IPS-18c (cell line): ENCODE results near the gene ACOD1.
A peak's percentile ranks its signal among the peaks of the same experiment; 100 is the strongest.

Experiments used
- H3K4me3 ChIP-seq: 2 replicates; pipeline ENCODE4 v1.7.0; 2013; ENCODE audit warnings: low read depth, mild to moderate bottlenecking, low read length, moderate library complexity; ENCODE audit not compliant: insufficient read depth
- H3K9me3 ChIP-seq: one replicate; pipeline ENCODE4 v1.6.1; 2013; ENCODE audit warnings: mild to moderate bottlenecking, low read length, moderate library complexity; ENCODE audit not compliant: control insufficient read depth, insufficient read depth

ACOD1 gene

DNA sequence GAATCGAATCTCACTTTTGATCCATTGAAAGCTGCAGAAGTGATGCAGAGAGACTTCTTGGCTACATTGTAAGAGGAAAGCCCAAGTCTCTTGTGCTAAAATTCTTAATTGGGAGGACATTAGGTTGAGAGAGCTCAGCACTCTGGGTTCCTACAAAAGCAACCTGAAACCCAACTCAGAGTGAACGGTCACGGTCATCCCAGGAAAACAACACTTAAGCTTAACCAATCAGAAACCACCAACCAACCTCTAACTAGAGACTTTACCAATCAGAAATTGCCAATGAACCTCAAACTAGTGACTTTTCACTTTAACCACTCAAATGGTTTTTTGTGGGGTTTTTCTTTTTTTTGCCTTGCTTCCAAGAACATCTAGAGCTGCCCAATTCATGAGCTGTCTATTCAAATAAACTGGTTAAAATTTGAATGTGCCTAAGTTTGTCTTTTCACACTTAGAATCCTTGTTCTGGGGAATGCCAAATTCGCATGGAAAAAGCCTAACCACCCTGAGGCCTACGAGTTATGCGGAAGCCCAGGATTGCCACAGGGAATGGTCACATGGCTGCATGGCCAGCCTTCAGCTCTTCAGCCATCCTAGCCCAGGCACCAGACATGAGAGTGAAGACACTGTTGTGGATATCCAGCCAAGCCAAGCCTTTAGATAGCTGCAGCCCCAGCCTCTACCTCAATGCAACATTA, 25.8 kb downstream of the ACOD1 start:
- Histone ChIP-seq H3K9me3 (no peaks in the 10 kb centered on the region), H3K4me3 (no peak overlapping the region)

DNA sequence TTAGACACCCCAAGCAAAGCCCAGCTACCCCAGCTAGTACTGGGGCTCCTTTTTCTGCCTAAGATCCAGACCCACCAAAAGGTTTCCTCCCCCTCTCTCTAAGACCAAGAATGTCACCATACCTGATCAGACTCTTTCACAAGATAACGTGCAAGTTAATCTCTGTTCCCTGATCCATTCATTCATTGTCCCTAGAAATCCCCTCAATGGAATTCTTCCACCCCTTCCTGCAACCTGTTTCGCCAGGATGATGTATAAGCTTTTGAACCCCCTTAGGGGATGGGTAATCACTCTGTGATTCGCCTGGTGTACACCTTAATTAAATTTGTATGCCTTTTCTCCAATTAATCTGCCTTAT, 26.3 kb downstream of the ACOD1 start:
- Histone ChIP-seq H3K9me3 (no peaks in the 10 kb centered on the region), H3K4me3 (no peak overlapping the region)

DNA sequence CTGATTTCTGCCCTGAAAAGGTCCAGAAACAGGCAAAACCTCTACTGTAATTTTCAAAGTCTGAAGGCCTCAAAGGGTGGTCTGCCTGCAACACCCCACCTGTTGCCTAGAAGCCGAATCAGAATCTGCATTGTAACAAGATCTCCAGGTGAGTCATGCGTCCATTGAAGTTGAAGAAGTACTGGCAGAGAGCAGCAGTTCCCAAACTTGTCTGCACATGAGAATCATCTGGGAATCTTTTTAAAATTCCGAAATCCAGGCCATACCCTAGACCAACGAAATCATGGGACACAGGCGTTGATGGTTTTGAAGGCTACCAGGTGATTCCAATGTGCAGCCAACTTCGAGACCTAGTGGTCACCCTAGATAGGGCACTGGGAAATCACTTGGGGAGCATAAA, 27.6 kb downstream of the ACOD1 start:
- Histone ChIP-seq H3K9me3 (no peaks in the 10 kb centered on the region), H3K4me3 (no peak overlapping the region)

DNA sequence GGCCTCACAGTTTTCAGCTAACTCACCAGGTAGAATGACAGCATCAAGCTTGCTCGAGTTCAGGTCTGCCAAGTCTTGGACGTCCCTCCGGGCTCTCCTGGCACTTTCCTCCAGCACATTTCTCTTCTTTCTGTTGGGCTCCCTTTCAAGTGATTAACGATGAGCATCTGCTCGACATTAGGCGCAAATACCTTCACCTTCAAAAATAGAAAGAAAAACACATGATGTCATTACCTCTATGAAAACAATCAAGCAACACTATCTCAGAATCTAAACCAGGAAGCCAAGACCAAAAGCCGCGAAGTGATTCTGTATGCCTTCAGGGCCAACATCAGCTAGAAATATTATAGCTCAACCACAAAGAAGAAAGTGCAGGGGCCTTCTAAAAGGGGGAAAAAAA, 28.2 kb downstream of the ACOD1 start:
- no peak overlapping the region for H3K4me3 ChIP-seq

DNA sequence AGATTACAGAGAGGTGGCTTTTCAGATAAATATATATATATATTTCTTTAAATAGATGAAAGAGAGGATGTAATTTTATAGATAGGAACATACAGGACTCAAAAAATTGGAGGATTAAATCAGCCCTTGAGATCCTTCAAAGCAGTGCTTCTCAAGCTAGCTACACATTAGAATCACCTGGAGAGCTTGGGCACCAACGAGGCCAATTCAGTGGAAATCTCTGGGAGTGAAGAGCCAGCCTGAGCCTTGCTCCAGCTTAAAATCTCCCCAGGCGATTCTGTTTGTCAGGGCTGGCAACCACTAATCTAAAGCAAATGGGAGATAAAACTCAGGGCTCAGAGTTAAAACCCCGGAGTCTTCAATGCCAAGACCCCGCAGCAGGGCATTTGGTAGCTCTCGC, 28.6 kb downstream of the ACOD1 start:
- H3K9me3 ChIP-seq = no peaks in the 10 kb centered on the region
- H3K4me3 ChIP-seq = no peak overlapping the region

More for the DNA sequence above, 28.2 kb downstream of the ACOD1 start:
- no peaks in the 10 kb centered on the region for H3K9me3 ChIP-seq

DNA sequence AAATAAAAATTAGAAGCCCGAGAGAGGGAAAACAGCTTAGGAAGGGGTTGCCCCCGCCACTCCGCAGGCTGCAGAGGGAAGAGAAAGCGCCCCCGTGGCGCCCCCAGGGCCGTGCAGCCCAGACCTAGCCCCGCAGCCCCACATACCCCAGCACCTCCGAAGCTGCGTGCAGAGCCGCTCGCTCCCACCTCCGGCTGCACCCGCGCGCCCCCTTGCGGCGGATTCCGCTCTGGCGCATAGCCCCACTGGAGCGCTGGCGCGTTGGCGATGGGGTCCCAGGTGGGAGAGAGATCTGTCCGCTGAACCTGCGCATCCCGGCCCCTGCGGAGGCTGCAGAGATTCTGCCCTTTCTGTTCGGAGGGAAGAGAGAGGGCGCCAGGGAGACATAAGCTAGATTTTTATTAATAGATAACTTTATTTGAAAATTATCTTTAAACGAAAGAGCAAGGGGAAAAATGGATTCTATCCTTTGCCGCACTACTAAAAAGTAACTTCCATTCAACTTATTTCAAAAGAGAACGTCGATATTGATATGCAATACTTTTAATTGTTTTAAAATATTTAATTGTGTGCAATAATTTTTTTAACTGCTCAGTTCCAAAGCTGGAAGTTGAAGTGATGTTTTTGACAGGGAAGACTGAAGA, 31.9 kb downstream of the ACOD1 start:
- Histone ChIP-seq H3K9me3 (no peaks in the 10 kb centered on the region), H3K4me3 (no peak overlapping the region)

DNA sequence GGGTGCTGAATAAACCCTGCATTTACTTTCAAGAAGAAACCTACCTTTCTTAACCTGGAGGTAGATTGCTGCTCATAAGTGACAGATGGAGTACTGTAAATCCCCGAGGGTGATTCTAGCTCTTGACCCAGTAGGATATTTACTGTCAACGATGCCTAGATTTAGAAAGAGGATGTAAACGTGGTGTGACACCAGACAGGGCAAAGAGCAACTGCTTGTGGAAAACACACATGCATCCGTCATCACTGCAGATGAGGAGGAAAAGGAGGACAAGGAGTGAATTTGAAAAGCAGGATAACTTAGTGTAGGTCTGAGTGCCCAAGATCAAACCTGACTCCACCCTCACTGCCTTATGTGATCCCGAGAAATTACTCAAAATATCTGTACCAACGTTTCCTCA, 33.8 kb downstream of the ACOD1 start:
- H3K9me3 ChIP-seq = no peaks in the 10 kb centered on the region
- H3K4me3 ChIP-seq = no peak overlapping the region

DNA sequence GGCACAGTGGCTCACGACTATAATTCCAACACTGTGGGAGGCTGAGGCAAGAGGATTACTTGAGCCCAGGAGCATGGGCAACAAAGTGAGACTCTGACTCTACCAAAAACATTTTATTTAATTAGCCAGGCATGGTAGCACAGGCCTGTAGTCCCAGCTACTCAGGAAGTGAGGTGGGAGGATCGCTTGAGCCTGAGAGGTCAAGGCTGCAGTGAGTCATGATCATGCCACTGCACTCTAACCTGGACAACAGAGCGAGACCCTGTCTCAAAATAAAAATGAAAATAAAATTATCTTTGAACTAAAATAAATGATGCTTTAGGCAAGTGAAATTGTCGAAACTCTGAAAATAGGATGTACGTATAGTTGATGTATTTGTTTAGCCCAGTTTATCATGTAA, 35.4 kb downstream of the ACOD1 start:
- Histone ChIP-seq H3K4me3 (no peak overlapping the region), H3K9me3 (no peaks in the 10 kb centered on the region)

DNA sequence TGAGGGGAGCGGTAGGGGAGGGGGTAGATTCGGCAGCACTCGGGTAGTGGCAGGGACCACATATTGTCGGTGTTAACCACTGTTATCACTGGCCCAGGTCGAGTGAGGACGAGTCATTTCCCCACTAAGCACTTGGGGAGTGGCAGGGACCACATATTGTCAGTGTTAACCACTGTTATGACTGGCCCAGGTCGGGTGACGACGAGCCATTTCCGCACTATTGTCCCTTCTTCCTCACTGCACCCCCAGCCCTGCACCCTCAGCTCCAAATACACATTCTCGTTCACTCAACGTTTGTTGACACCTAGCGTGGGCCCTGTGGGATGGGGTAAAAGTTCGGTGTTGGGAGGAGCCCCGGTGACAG, 43.1 kb downstream of the ACOD1 start:
- no peaks in the 10 kb centered on the region for H3K9me3 ChIP-seq
- H3K4me3 ChIP-seq = peak overlapping the region; percentile 81

DNA sequence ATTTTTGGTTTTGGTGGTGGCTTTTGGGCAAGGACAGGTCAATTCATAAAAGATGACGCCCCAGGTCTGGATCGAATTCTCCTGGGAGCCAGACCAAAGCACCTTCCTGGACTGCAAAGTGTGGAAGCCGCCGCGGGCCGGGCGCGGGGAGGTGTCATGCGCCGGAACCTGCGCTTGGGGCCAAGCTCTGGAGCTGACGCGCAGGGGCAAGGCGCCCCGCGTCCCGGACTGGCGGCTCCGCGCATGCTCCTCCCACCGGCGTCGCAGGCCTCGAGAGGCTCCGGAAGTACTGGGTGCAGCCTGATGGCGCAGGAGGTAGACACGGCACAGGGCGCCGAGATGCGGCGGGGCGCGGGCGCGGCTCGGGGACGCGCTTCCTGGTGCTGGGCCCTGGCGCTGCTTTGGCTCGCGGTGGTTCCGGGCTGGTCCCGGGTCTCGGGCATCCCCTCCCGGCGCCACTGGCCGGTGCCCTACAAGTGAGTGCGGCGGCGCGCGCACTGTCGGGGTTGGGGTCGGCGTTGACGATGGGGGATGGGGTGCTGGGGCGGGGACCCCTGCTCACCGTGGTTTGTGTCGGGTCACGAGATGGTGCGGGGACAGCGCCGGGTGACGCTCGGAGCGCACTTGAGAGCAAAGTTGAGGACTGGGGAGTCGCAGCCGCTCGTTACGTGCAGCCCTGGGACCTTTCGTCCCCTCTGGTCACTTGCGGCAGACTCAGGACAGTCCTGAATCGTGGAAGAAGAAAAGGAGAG, 43.7 kb downstream of the ACOD1 start, which contains the start of gene CLN5:
Gene CLN5 (plus strand): TSS at position 286 of the 752 bp plus-strand sequence. CDS start 18 bp downstream, at position 304.
- Histone ChIP-seq H3K4me3 (peak within 1 kb of the TSS; percentile 81), H3K9me3 (no peaks in the 10 kb centered on the region)

DNA sequence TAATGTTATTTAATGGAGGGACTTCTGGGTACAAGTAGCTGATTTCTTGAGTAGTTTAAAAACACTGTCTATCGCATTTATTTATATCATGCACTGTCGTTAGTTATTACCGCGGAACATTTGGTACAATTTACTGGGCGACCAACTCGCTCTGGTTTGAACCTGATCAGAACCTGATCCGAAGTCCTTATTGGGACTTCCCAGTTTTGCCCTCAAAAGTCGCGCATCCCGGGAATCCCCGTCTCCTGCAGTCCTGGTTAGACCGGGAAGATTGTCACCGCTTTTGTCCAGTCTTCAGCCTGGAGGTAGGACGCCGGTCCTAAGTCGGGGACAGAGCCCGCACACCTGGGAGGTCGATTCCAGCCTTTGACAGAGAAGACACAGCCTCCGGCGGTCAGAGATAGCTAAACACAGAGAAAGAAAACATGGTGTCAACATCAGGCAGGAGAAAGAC, 44.3 kb downstream of the ACOD1 start:
- H3K4me3 ChIP-seq = peak overlapping the region; percentile 81

DNA sequence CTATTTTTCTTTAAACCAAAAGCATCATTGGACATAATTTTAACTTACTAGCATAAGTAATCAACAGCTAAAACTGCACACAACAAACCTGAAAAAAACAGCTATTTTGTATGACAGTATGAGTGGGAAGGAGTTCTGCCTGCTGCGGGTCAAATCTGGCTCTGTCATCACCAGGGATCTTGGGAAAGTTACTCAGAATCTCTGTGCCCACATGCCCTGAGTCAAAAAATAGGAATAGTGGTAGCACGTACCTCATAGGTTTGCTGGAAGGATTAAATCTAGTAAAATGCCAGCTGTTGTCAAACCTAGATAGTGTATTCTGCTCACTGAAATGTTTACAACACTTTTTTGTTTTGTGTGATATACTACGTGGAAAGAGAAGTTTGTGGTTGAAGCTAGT, 44.7 kb downstream of the ACOD1 start:
- Histone ChIP-seq H3K4me3 (peak overlapping the region; percentile 81; the same call in 1 of the 2 replicates), H3K9me3 (no peaks in the 10 kb centered on the region)

More for the DNA sequence above, 44.3 kb downstream of the ACOD1 start:
- no peaks in the 10 kb centered on the region for H3K9me3 ChIP-seq

DNA sequence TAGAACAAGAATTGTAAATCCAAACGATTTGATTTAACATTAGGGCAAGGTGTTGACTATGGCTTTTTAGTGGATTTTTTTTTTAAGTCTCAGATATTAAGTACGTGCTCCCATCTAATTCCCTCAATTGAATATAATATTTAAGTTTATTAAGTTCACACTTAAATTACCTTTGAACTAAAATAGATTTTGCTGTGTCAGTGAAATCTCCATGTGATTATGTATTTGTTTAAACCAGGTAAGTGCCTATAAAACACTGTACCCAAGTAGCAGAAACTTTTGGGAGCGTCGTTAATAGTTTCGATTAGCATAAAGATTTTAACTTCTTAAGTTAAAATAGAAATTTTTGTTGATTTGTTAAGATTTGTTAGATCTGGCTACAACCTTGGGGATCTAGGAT, 45.2 kb downstream of the ACOD1 start:
- H3K4me3 ChIP-seq = no peak overlapping the region
- H3K9me3 ChIP-seq = no peaks in the 10 kb centered on the region

DNA sequence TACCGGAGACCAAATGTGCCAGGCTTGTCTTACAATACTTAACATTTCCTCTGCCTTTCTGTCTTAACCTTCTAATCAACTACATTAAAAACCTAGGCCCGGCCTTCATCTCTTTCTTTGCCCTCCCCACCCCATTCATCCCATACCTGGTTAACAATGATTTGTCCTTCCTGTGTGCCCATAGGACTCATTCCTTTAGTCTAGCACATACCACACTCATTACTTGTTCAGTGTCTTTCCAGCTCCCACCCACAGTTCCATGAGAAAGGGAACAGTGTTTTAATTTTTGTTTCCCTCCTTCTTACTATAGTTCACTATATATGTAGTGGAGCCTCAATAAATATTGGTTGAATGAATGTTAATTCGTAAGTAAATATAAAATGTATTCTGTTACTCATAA, 46.0 kb downstream of the ACOD1 start:
- H3K4me3 ChIP-seq = no peak overlapping the region
- H3K9me3 ChIP-seq = no peaks in the 10 kb centered on the region

DNA sequence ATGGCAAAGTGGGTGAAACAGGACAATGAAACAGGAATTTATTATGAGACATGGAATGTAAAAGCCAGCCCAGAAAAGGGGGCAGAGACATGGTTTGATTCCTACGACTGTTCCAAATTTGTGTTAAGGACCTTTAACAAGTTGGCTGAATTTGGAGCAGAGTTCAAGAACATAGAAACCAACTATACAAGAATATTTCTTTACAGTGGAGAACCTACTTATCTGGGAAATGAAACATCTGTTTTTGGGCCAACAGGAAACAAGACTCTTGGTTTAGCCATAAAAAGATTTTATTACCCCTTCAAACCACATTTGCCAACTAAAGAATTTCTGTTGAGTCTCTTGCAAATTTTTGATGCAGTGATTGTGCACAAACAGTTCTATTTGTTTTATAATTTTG, 52.2 kb downstream of the ACOD1 start:
- Histone ChIP-seq H3K4me3 (no peak overlapping the region), H3K9me3 (no peaks in the 10 kb centered on the region)

DNA sequence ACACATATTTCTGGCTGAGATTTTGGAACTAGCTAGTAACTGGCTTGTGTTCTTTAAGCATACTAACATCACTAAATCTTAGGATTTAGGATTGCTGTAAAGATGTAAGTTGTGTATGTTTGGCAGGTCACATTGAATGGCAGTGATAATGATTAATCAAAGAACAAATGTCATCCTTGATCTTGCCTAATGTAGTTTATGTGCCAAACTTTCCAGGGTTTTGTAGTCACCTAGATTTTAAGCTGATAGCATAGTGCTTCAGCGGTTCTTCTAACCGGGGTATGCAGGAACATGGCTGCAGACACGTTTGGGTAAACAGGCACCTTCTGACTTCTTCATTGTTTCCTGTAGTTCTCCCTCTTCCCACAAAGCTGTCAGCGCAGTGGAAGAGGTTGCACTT, 53.2 kb downstream of the ACOD1 start:
- Histone ChIP-seq H3K4me3 (no peak overlapping the region), H3K9me3 (no peaks in the 10 kb centered on the region)

DNA sequence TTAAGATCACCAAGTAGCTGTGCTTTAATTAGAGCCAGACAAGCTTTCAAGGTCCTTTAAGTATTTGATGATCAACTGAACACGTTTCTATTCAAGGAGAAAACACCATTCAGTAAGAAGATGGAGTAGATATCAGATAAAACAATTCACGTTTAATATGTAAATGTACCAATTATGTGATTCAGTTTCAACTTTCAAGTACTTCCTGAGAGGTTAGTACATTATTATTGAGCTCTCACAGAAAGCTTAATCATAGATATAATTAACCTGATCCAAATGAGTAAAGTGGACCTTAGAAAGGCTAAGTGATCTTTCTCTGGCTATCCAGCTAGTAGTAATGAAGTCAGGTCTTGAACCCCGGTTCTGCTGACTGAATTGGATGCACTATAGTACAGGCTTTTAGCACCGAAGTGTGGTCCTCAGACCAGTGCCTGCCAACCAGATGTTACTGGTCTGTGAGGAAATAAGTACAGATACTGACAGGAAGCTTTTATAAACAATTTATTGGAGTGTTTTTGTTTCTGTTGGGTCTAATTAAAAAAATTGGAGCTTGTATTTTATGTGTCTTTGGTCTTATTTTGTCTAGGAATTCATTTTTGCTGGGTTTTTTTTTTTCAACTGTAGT, 53.8 kb downstream of the ACOD1 start:
- H3K9me3 ChIP-seq = no peaks in the 10 kb centered on the region
- no peak overlapping the region for H3K4me3 ChIP-seq
